PC-9 (cell line): ENCODE data around the gene VENTX.

Experiments used
- CTCF ChIP-seq: fragments of 200-600 bp; sonication (generic); conservative IDR thresholded peaks from 2 replicates; pipeline ENCODE4 v1.6.1; 2017; ENCODE audit warnings: mixed run types, antibody characterized with exemption, mild to moderate bottlenecking, moderate library complexity
- EZH2 ChIP-seq: fragments of 200-600 bp; sonication (generic); IDR thresholded peaks from 2 replicates; pipeline ENCODE4 v1.8.0; 2017; ENCODE audit warnings: antibody characterized with exemption, low read depth

GRCh38 chr10:133207041-133207600, 30.5 kb upstream of the VENTX start:
- TF ChIP-seq CTCF = no peak
- no peak for TF ChIP-seq EZH2
